IMR-90 (cell line): ENCODE data around the gene JAK1. TPM values are rescaled to one million over a fixed set of nuclear protein-coding genes. Genes with fewer than 3 reads are reported as not detected.

Experiments used
- ATAC-seq: fragments of 200-7000 bp; cut with Tn5 transposase; 2 replicates; pipeline ENCODE4 v1.9.1; 2020; ENCODE audit warnings: low read depth, mild to moderate bottlenecking, moderate library complexity
- BruUV-seq: library from RNA; stranded (reverse); fragments of 400-500 nt; replicated peaks from 2 replicates; lab custom pipeline; 2021; lab: Mats Ljungman, UMichigan
- CTCF ChIA-PET: fragments of 300-600 bp; formaldehyde crosslinking; extraction: SDS; loops from one replicate; lab custom pipeline; 2021; ENCODE audit warnings: antibody characterized with exemption; lab: Yijun Ruan, JAX
- POLR2A ChIA-PET: fragments of 300-600 bp; sonication (Branson Sonifier 250); formaldehyde crosslinking; loops from one replicate; lab custom pipeline; 2022; ENCODE audit warnings: antibody characterized with exemption; ENCODE audit not compliant: unreplicated experiment; lab: Charles Lee
- DNase-seq: peaks from one replicate; pipeline ENCODE4 v3.0.0; 2013
- H2AFZ ChIP-seq: replicated peaks from 2 replicates; pipeline ENCODE3; 2013; ENCODE audit warnings: low read length, mild to moderate bottlenecking; ENCODE audit not compliant: poor library complexity
- H2AK5ac ChIP-seq: 2 replicates; pipeline ENCODE4 v1.6.1; 2013; ENCODE audit warnings: low read depth, low read length, inconsistent platforms
- H2AK9ac ChIP-seq: replicated peaks from 2 replicates; pipeline ENCODE3; 2013; ENCODE audit warnings: mild to moderate bottlenecking, low read depth, low read length, moderate library complexity; ENCODE audit not compliant: poor library complexity
- H2BK120ac ChIP-seq: 2 replicates; pipeline ENCODE4 v1.6.1; 2013; ENCODE audit warnings: low read depth, low read length, inconsistent platforms
- H2BK15ac ChIP-seq: 3 replicates; pipeline ENCODE4 v1.6.1; 2013; ENCODE audit warnings: low read depth, low read length, inconsistent platforms
- H2BK20ac ChIP-seq: 2 replicates; pipeline ENCODE4 v1.6.1; 2013; ENCODE audit warnings: low read depth, mild to moderate bottlenecking, inconsistent platforms, low read length, moderate library complexity
- H2BK5ac ChIP-seq: 2 replicates; pipeline ENCODE4 v1.6.1; 2013; ENCODE audit warnings: mild to moderate bottlenecking, low read depth, low read length, inconsistent platforms; ENCODE audit not compliant: poor library complexity, severe bottlenecking
- H3K14ac ChIP-seq: replicated peaks from 2 replicates; pipeline ENCODE4 v1.6.1; 2013; ENCODE audit warnings: low read depth, low read length, inconsistent platforms
- H3K18ac ChIP-seq: 2 replicates; pipeline ENCODE4 v1.6.1; 2013; ENCODE audit warnings: low read depth, low read length, control low read depth
- H3K23ac ChIP-seq: 2 replicates; pipeline ENCODE4 v1.6.1; 2013; ENCODE audit warnings: low read depth, low read length, inconsistent platforms
- H3K27ac ChIP-seq: 2 replicates; pipeline ENCODE4 v1.5.1; 2013; ENCODE audit warnings: mild to moderate bottlenecking, control low read depth, low read length; ENCODE audit not compliant: insufficient read depth
- H3K27me3 ChIP-seq: 2 replicates; pipeline ENCODE4 v1.6.1; 2013; ENCODE audit warnings: low read length; ENCODE audit not compliant: control insufficient read depth, insufficient read depth
- H3K36me3 ChIP-seq: 2 replicates; pipeline ENCODE4 v1.6.1; 2013; ENCODE audit warnings: low read length, mixed read lengths; ENCODE audit not compliant: control insufficient read depth, insufficient read depth
- H3K4ac ChIP-seq: 2 replicates; pipeline ENCODE4 v1.6.1; 2013; ENCODE audit warnings: low read depth, low read length, inconsistent platforms
- H3K4me1 ChIP-seq: 2 replicates; pipeline ENCODE4 v1.6.1; 2013; ENCODE audit warnings: low read length, mixed read lengths; ENCODE audit not compliant: control insufficient read depth, insufficient read depth
- H3K4me2 ChIP-seq: 2 replicates; pipeline ENCODE4 v1.6.1; 2013; ENCODE audit warnings: low read depth, mild to moderate bottlenecking, control low read depth, low read length, moderate library complexity
- H3K4me3 ChIP-seq: 2 replicates; pipeline ENCODE4 v1.5.1; 2013; ENCODE audit warnings: low read depth, mild to moderate bottlenecking, control low read depth, low read length, moderate library complexity; ENCODE audit not compliant: insufficient read depth
- H3K56ac ChIP-seq: 2 replicates; pipeline ENCODE4 v1.6.1; 2013; ENCODE audit warnings: low read length, inconsistent platforms; ENCODE audit not compliant: insufficient read depth; ENCODE audit errors: extremely low read depth
- H3K79me1 ChIP-seq, 2 experiments: 2 replicates each; pipeline ENCODE4 v1.6.1; 2013; ENCODE audit warnings: low read length in 2 of 2, inconsistent platforms in 1 of 2, low read depth in 1 of 2
- H3K9ac ChIP-seq: 2 replicates; pipeline ENCODE4 v1.6.1; 2013; ENCODE audit warnings: low read depth, low read length, control low read depth
- H3K9me1 ChIP-seq: 2 replicates; pipeline ENCODE4 v1.6.1; 2013; ENCODE audit warnings: low read length, inconsistent platforms; ENCODE audit not compliant: insufficient read depth
- H3K9me3 ChIP-seq: 2 replicates; pipeline ENCODE4 v1.6.1; 2013; ENCODE audit warnings: low read length; ENCODE audit not compliant: control insufficient read depth, insufficient read depth
- H4K20me1 ChIP-seq: 2 replicates; pipeline ENCODE4 v1.6.1; 2013; ENCODE audit warnings: low read length, inconsistent platforms; ENCODE audit not compliant: insufficient read depth
- H4K5ac ChIP-seq: 2 replicates; pipeline ENCODE4 v1.6.1; 2013; ENCODE audit warnings: mild to moderate bottlenecking, low read depth, low read length, control low read depth
- H4K8ac ChIP-seq, 2 experiments: 2 replicates each; pipeline ENCODE4 v1.6.1; 2013; ENCODE audit warnings: low read depth in 2 of 2, low read length in 2 of 2, control low read depth in 1 of 2, inconsistent platforms in 1 of 2
- H4K91ac ChIP-seq: 2 replicates; pipeline ENCODE4 v1.6.1; 2013; ENCODE audit warnings: low read depth, low read length, inconsistent platforms; ENCODE audit not compliant: insufficient read depth
- CEBPB ChIP-seq: IDR thresholded peaks from 2 replicates; pipeline ENCODE4 v1.6.1; 2012; ENCODE audit warnings: low read depth, low read length, improper control_type of control experiment
- CHD1 ChIP-seq: IDR thresholded peaks from 2 replicates; pipeline ENCODE4 v1.6.1; 2012; ENCODE audit warnings: low read depth, low read length, improper control_type of control experiment
- MAZ ChIP-seq: IDR thresholded peaks from 2 replicates; pipeline ENCODE4 v1.6.1; 2012; ENCODE audit warnings: low read depth, mild to moderate bottlenecking, low read length, improper control_type of control experiment, moderate library complexity, borderline replicate concordance
- WGBS, 2 experiments: methylation state at CpG; one replicate each; pipeline versions ENCODE4 v1.1.5 to v1.1.7; 2013; ENCODE audit warnings: missing lambda C conversion rate in 2 of 2; ENCODE audit not compliant: insufficient read length in 1 of 2; ENCODE audit errors: extremely low coverage in 2 of 2; 5-methylcytosine and 5-hydroxymethylcytosine counted together
- dilution Hi-C: fragments of 300-500 bp; cut with HindIII; formaldehyde crosslinking; loops from one replicate; pipeline ENCODE4 v1.14.3; 2018; ENCODE audit warnings: low sequenced_read_pairs; ENCODE audit not compliant: unreplicated experiment
- in situ Hi-C: fragments of 300-500 bp; cut with MboI; formaldehyde crosslinking; loops from 3 replicates; pipeline ENCODE4 v1.14.3; 2019; ENCODE audit warnings: low sequenced_read_pairs, inconsistent platforms, mixed read lengths
- intact Hi-C: fragments of 100-400 bp; cut with micrococcal nuclease; formaldehyde crosslinking; loops from 2 replicates; pipeline ENCODE4 v1.10.0; 2022
- polyA plus RNA-seq, 3 experiments: library from polyadenylated mRNA; depleted of rRNA; stranded (reverse); fragments of >200 nt; gene quantifications; 2 replicates each; pipeline ENCODE4 v1.2.3, GENCODE V29; 2012; ENCODE audit warnings: low replicate concordance in 1 of 3
- total RNA-seq: library from RNA; depleted of rRNA; stranded (reverse); fragments of >200 nt; gene quantifications from 2 replicates; pipeline ENCODE4 v1.2.3, GENCODE V29; 2012

Gene JAK1
- total and polyA plus RNA-seq, 2 of the 4 experiments (the other 2 are of a cell fraction): 76.9 to 103 TPM

DNA sequence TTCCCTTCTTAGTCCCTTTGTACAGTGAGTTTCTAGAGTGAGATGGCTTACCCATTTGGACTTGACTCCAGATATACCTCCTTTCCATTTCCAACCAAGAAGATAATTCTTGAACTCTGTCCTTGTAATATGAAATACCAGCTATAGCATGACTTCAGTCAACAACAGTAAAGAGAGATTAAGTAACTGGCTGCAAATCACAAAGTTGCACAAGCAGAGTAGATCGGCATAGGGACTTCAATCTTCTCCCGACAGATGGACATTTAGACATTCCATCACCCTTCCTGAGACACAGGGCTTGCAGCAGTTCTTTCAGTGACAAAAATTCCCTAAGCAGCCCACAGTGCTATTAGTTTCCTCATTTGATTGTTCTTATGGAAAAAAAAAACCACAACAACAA, 44.6 kb downstream of the JAK1 start:
- ChIA-PET POLR2A (no interaction called here), CTCF (interaction anchor here (0.6 kb wide), 1 partner anchor 119 kb away, joined by 3 read pairs; no protein-coding TSS in a partner anchor)
- H2BK20ac ChIP-seq: no peak overlapping the region
- intact Hi-C loops: no loop called here
- H3K79me1 ChIP-seq: peaks cover 43 to 79% of the 10 kb centered on the region in 2 experiments
- H3K4me1 ChIP-seq: peaks cover 13% of the 10 kb centered on the region
- no peak for TF ChIP-seq MAZ
- TF ChIP-seq CHD1: no peak
- TF ChIP-seq CEBPB: 0 out of 2 replicates have a peak, but pooled peaks have one; percentile 9
- no peak overlapping the region for H4K91ac ChIP-seq
- H4K5ac ChIP-seq: no peak overlapping the region
- no peak for DNase-seq
- dilution Hi-C loops: no loop called here
- H4K20me1 ChIP-seq: peaks cover 67% of the 10 kb centered on the region
- H3K9me1 ChIP-seq: peaks cover 11% of the 10 kb centered on the region
- no peak for ATAC-seq
- H3K23ac ChIP-seq: no peak overlapping the region
- no peak overlapping the region; the same call in 1 of the 2 replicates for H2AK5ac ChIP-seq
- H3K36me3 ChIP-seq: 0 out of 2 replicates have a peak, but pooled peaks cover 1% of the 10 kb centered on the region
- 0 out of 2 replicates have a peak overlapping the region, but pooled peaks have one; percentile 23 for H3K14ac ChIP-seq
- no peak overlapping the region for H2BK120ac ChIP-seq
- no peak overlapping the region for H2AFZ ChIP-seq
- no peak overlapping the region for H3K4ac ChIP-seq
- no peak overlapping the region for H2AK9ac ChIP-seq
- H3K9ac ChIP-seq: no peak overlapping the region
- H2BK15ac ChIP-seq: no peak overlapping the region
- no peak overlapping the region for H3K4me3 ChIP-seq
- no peak overlapping the region for H3K4me2 ChIP-seq
- no peak overlapping the region for H3K27ac ChIP-seq
- H3K18ac ChIP-seq: no peak overlapping the region
- no peak overlapping the region for H3K56ac ChIP-seq
- BruUV-seq: no TSS peak
- in situ Hi-C loops: no loop called here
- H3K9me3 ChIP-seq: no peaks in the 10 kb centered on the region
- WGBS, 2 experiments: no CpG with 5 or more reads among the region's 2 CpGs
- no peaks in the 10 kb centered on the region for H3K27me3 ChIP-seq
- H2BK5ac ChIP-seq: no peak overlapping the region
- no peak overlapping the region for H4K8ac ChIP-seq
